Neural cell (in vitro differentiated cells): ENCODE measurements around the gene SLC12A9. TPM values are rescaled to one million over a fixed set of nuclear protein-coding genes. Genes with fewer than 3 reads are reported as not detected.
A peak's percentile ranks its signal among the peaks of the same experiment; 100 is the strongest.

Source experiments
- H2AFZ ChIP-seq: fragments of 200-600, 300-800 bp; sonication (generic), shearing (Covaris generic); 2 replicates; pipeline ENCODE4 v1.6.0; 2014; ENCODE audit warnings: low read depth, mild to moderate bottlenecking, antibody characterized with exemption, low read length, moderate library complexity
- H3F3A ChIP-seq: fragments of 200-600 bp; shearing (Covaris generic); 2 replicates; pipeline ENCODE4 v1.6.1; 2016; ENCODE audit warnings: mild to moderate bottlenecking, moderate library complexity, mixed read lengths, antibody characterized with exemption, low read length; ENCODE audit not compliant: insufficient read depth, poor library complexity, severe bottlenecking
- H3K27ac ChIP-seq: fragments of 200-600, 300-800 bp; sonication (generic), shearing (Covaris generic); 2 replicates; pipeline ENCODE4 v1.5.1; 2014; ENCODE audit warnings: mild to moderate bottlenecking, low read length, moderate library complexity
- H3K27me3 ChIP-seq: fragments of 300-800, 200-600 bp; sonication (generic), shearing (Covaris generic); 2 replicates; pipeline ENCODE4 v1.6.0; 2014; ENCODE audit warnings: mild to moderate bottlenecking, low read depth, low read length, moderate library complexity; ENCODE audit not compliant: insufficient read depth
- H3K36me3 ChIP-seq: fragments of 300-800, 200-600 bp; sonication (generic), shearing (Covaris generic); 2 replicates; pipeline ENCODE4 v1.5.1; 2014; ENCODE audit warnings: mild to moderate bottlenecking, antibody characterized with exemption, low read length, moderate library complexity; ENCODE audit not compliant: insufficient read depth
- H3K4me2 ChIP-seq: fragments of 300-800, 200-600 bp; sonication (generic), shearing (Covaris generic); 2 replicates; pipeline ENCODE4 v1.6.0; 2014; ENCODE audit warnings: mild to moderate bottlenecking, low read length
- H3K4me3 ChIP-seq: fragments of 300-800, 200-600 bp; sonication (generic), shearing (Covaris generic); 2 replicates; pipeline ENCODE4 v1.5.1; 2014; ENCODE audit warnings: mild to moderate bottlenecking, low read length, moderate library complexity
- H3K79me2 ChIP-seq: fragments of 200-600 bp; shearing (Covaris generic); replicated peaks from 2 replicates; pipeline ENCODE4 v1.6.0; 2014; ENCODE audit warnings: mild to moderate bottlenecking, low read length, moderate library complexity; ENCODE audit not compliant: insufficient read depth
- H3K9ac ChIP-seq: fragments of 300-800, 200-600 bp; sonication (generic), shearing (Covaris generic); 2 replicates; pipeline ENCODE4 v1.6.1; 2016; ENCODE audit warnings: mild to moderate bottlenecking, low read length, mixed read lengths
- H3K9me2 ChIP-seq: fragments of 200-600 bp; shearing (Covaris generic); 2 replicates; pipeline ENCODE4 v1.6.1; 2016; ENCODE audit warnings: mild to moderate bottlenecking, low read length, mixed read lengths; ENCODE audit not compliant: insufficient read depth
- H3K9me3 ChIP-seq: fragments of 200-600, 300-800 bp; sonication (generic), shearing (Covaris generic); 2 replicates; pipeline ENCODE4 v1.6.1; 2016; ENCODE audit warnings: mild to moderate bottlenecking, mixed run types, low read length, moderate library complexity, mixed read lengths
- H4K20me1 ChIP-seq: fragments of 200-600 bp; shearing (Covaris generic); 2 replicates; pipeline ENCODE4 v1.6.1; 2016; ENCODE audit warnings: mild to moderate bottlenecking, mixed run types; ENCODE audit not compliant: insufficient read depth
- EZH2 ChIP-seq: fragments of 200-600, 300-800 bp; shearing (Covaris generic), sonication (generic); IDR thresholded peaks from 2 replicates; pipeline ENCODE4 v1.6.1; 2014; ENCODE audit warnings: antibody characterized with exemption, low read length, borderline replicate concordance, mild to moderate bottlenecking; ENCODE audit not compliant: insufficient read depth, poor library complexity, severe bottlenecking
- MXI1 ChIP-seq: fragments of 450-650 bp; conservative IDR thresholded peaks from 2 replicates; pipeline ENCODE4 v1.6.1; 2014; ENCODE audit warnings: antibody characterized with exemption, mild to moderate bottlenecking; ENCODE audit not compliant: poor library complexity, severe bottlenecking
- POLR2AphosphoS5 ChIP-seq: IDR thresholded peaks from 2 replicates; pipeline ENCODE4 v1.6.1; 2012
- RAD21 ChIP-seq: fragments of 450-650 bp; conservative IDR thresholded peaks from 2 replicates; pipeline ENCODE4 v1.6.1; 2014; ENCODE audit warnings: antibody characterized with exemption, mild to moderate bottlenecking, moderate library complexity
- SMC3 ChIP-seq: fragments of 450-650 bp; conservative IDR thresholded peaks from 2 replicates; pipeline ENCODE4 v1.6.1; 2014; ENCODE audit warnings: antibody characterized with exemption, mild to moderate bottlenecking, moderate library complexity; ENCODE audit not compliant: poor library complexity
- TAF1 ChIP-seq: IDR thresholded peaks from 2 replicates; pipeline ENCODE4 v1.6.1; 2012; ENCODE audit warnings: low read depth
- polyA plus RNA-seq: library from polyadenylated mRNA; depleted of rRNA; stranded (reverse); fragments of >200 nt; gene quantifications from 2 replicates; pipeline ENCODE4 v1.2.3, GENCODE V29; 2014
- TF ChIP-seq, protein P1 (sequence below): fragments of 450-650 bp; IDR thresholded peaks from 2 replicates; pipeline ENCODE4 v1.5.1; 2014; ENCODE audit warnings: antibody characterized with exemption, mild to moderate bottlenecking, moderate library complexity; ENCODE audit not compliant: poor library complexity, severe bottlenecking
- TF ChIP-seq, protein P2 (sequence below): IDR thresholded peaks from 2 replicates; pipeline ENCODE4 v1.6.1; 2012; ENCODE audit warnings: borderline replicate concordance

SLC12A9 gene
- polyA plus RNA-seq, 1 donor from 2014 or later: 21.2 TPM

DNA sequence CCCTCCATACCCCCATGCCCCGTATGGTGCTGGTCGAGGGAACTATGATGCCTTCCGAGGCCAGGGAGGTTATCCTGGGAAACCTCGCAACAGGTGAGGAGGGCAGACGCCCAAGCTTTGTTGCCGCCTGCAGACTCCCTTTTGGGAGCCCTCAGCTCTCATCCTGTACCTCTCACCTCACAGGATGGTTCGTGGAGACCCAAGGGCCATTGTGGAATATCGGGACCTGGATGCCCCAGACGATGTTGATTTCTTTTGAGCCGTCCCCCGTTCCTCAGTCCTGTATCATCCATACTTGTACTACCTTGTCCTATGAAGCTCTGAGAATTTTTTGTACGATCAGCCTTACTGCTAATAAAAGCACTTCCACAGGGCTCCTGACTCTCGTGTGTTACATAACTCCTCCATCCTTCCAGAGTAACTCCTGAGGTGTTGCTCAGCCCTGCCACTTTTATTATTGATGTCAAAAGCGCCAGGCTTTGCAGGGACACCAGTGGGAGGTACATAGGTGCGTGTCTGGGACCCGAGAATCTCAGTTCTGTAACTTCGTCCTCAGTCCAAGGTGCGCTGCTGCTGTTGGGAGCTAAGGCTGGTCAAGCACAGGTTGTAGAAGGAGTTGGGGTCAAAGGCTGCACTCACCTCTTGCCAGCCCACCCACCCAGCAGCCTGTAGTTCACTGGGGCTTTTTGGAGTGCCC, 35.9 kb downstream of the SLC12A9 start:
- Histone ChIP-seq H3F3A (no peaks in the 10 kb centered on the region), H3K27me3 (peaks cover 4% of the 10 kb centered on the region), H2AFZ (no peak overlapping the region), H3K9me2 (no peaks in the 10 kb centered on the region), H4K20me1 (no peaks in the 10 kb centered on the region), H3K9ac (peak overlapping the region; percentile 82), H3K4me2 (peak overlapping the region; percentile 70), H3K4me3 (peak overlapping the region; percentile 90), H3K79me2 (no peaks in the 10 kb centered on the region), H3K27ac (no peak overlapping the region), H3K36me3 (peaks cover 18% of the 10 kb centered on the region), H3K9me3 (no peaks in the 10 kb centered on the region)
- TF ChIP-seq POLR2AphosphoS5 (peak; percentile 12), SMC3 (no peak)

DNA sequence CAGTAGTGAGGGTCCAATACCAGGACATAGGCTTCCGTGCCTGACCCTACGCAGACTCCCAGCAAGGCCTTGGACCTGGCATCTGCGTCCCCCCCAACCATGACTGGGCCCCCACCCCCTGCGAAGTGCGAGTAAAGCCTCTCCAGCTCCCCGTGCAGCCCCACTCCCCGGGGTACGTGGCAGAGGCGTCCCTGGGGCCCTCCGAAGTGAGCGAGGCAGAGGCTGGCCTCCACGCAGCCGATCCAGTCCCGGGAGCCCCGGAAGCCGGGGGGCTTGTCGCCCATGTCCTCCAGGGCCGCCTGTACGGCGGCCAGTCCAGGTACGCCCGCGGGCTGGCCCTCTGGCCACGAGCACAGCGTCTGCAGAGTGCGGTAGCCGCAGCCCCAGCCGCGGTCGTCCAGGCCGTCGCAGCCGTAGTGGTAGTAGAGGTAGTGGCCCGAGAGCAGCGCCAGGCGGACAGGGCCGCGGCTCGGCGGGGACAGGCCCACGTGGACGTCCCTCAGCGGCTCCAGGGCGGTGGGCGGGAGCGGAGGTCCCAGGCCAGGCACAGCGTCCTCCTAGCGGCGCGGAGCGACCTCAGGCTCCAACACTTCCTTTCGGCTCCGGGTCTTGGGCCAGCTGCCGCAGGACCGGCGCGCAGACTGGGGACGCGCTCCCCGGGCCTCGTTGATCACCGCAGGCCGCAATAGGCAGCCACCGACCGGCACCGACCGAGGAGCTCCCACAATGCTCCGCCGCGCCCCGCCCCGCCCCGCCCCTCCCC, 36.7 kb downstream of the SLC12A9 start, which contains the start of gene UFSP1:
UFSP1 (minus strand) TSS at position 728 of the 763 bp plus-strand sequence; CDS start at position 284, 444 bp downstream.
- H4K20me1 ChIP-seq: no peaks in the 10 kb centered on the region
- H3K36me3 ChIP-seq: peaks cover 18% of the 10 kb centered on the region
- peak within 1 kb of the TSS; percentile 90 for H3K4me3 ChIP-seq
- peaks cover 4% of the 10 kb centered on the region for H3K27me3 ChIP-seq
- no peaks in the 10 kb centered on the region for H3K79me2 ChIP-seq
- peak within 1 kb of the TSS; percentile 70 for H3K4me2 ChIP-seq
- H3K27ac ChIP-seq: peak within 1 kb of the TSS; percentile 76
- H2AFZ ChIP-seq: peak within 1 kb of the TSS; percentile 45
- peak within 1 kb of the TSS; percentile 82 for H3K9ac ChIP-seq
- H3K9me3 ChIP-seq: no peaks in the 10 kb centered on the region
- H3F3A ChIP-seq: no peaks in the 10 kb centered on the region
- H3K9me2 ChIP-seq: no peaks in the 10 kb centered on the region
- TF ChIP-seq MXI1: peak; percentile 93
- no peak for TF ChIP-seq RAD21
- TF ChIP-seq POLR2AphosphoS5: no peak
- TF ChIP-seq SMC3: no peak

DNA sequence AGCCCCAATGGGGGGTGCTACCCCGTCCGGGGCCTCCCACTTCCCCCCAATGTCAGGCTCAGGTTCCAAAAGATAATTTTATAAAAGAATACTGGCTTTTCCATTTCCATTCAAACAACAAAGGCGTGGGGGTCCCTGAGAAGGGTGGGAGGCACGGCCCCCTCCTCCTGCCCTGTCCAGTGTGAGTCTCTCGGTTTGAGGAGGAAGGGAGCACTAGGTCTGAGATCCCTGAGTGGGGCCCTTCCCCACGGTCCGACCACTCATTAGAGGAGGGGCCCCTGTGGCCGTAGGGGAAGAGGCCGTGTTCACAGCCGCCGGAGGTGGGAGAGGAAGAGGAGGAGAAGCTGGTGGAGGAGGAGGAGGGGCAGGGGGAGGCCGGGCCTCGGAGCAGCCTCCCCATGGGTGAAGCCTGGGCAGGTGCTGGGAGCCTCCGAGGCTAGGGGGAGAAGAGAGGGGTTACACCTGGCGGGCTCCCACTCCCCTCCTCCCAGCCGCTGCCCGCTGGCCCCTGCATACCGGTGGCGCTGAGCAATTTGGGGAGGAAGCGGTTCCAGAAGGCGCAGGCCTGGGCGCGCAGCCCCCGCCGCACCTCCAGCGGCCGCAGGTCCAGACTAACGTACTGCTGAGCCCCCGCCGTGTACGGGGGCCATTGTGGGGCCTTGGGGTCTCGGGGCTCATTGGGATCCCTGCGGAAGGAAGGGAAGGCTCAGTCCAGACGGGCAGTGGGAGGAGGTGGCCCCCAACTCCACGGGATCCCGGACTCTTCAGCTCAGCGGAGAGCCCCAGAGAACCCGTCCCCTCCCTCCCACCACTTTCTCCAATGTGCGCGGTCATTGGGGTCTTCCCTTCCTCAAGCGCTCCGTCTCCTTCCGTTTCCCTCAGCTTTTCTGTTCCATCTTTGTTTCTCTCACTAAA, 38.4 kb downstream of the SLC12A9 start:
- Histone ChIP-seq H3K4me2 (no peak overlapping the region), H3K36me3 (peaks cover 18% of the 10 kb centered on the region), H3K9ac (peak overlapping the region; percentile 77), H3K9me2 (no peaks in the 10 kb centered on the region), H2AFZ (no peak overlapping the region), H3F3A (no peaks in the 10 kb centered on the region), H3K27me3 (peaks cover 13% of the 10 kb centered on the region), H3K4me3 (peak overlapping the region; percentile 90), H4K20me1 (no peaks in the 10 kb centered on the region), H3K9me3 (no peaks in the 10 kb centered on the region), H3K79me2 (no peaks in the 10 kb centered on the region), H3K27ac (peak overlapping the region; percentile 73)
- TF ChIP-seq, protein P1, sequence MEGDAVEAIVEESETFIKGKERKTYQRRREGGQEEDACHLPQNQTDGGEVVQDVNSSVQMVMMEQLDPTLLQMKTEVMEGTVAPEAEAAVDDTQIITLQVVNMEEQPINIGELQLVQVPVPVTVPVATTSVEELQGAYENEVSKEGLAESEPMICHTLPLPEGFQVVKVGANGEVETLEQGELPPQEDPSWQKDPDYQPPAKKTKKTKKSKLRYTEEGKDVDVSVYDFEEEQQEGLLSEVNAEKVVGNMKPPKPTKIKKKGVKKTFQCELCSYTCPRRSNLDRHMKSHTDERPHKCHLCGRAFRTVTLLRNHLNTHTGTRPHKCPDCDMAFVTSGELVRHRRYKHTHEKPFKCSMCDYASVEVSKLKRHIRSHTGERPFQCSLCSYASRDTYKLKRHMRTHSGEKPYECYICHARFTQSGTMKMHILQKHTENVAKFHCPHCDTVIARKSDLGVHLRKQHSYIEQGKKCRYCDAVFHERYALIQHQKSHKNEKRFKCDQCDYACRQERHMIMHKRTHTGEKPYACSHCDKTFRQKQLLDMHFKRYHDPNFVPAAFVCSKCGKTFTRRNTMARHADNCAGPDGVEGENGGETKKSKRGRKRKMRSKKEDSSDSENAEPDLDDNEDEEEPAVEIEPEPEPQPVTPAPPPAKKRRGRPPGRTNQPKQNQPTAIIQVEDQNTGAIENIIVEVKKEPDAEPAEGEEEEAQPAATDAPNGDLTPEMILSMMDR: no peak
- no peak for TF ChIP-seq POLR2AphosphoS5
- no peak for TF ChIP-seq SMC3
- no peak for TF ChIP-seq EZH2
- TF ChIP-seq TAF1: no peak
- TF ChIP-seq, protein P2, sequence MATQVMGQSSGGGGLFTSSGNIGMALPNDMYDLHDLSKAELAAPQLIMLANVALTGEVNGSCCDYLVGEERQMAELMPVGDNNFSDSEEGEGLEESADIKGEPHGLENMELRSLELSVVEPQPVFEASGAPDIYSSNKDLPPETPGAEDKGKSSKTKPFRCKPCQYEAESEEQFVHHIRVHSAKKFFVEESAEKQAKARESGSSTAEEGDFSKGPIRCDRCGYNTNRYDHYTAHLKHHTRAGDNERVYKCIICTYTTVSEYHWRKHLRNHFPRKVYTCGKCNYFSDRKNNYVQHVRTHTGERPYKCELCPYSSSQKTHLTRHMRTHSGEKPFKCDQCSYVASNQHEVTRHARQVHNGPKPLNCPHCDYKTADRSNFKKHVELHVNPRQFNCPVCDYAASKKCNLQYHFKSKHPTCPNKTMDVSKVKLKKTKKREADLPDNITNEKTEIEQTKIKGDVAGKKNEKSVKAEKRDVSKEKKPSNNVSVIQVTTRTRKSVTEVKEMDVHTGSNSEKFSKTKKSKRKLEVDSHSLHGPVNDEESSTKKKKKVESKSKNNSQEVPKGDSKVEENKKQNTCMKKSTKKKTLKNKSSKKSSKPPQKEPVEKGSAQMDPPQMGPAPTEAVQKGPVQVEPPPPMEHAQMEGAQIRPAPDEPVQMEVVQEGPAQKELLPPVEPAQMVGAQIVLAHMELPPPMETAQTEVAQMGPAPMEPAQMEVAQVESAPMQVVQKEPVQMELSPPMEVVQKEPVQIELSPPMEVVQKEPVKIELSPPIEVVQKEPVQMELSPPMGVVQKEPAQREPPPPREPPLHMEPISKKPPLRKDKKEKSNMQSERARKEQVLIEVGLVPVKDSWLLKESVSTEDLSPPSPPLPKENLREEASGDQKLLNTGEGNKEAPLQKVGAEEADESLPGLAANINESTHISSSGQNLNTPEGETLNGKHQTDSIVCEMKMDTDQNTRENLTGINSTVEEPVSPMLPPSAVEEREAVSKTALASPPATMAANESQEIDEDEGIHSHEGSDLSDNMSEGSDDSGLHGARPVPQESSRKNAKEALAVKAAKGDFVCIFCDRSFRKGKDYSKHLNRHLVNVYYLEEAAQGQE: no peak
- TF ChIP-seq RAD21: no peak
